Measurements from ENCODE around the gene LRRC8A. TPM values are rescaled to one million over a fixed set of nuclear protein-coding genes. Genes with fewer than 3 reads are reported as not detected.

The LRRC8A gene
- total and polyA plus RNA-seq, 5 donors = 22.5 to 49.8 (median 28.0) TPM

DNA sequence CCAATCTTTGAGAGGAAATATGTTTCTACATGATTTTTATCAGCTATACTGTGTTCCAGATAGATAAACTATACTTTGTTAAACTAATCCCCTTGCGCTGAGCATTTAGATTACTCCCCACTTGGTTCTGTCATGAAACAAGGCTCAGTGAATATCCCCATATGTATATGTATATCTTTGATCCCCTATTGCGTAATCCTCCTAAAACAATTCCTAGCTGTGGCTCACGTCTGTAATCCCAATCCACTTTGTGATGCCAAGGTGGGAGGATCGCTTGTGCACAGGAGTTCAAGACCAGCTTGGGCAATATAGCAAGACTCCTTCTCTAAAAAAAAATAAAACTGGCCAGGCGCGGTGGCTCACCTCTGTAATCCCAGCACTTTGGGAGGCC, 41.6 kb downstream of the LRRC8A start:
- peaks cover 2% of the 10 kb centered on the region for H3K4me1 ChIP-seq (ENCODE audit: control insufficient read depth, insufficient read depth, low read length)
- H3K27me3 ChIP-seq (ENCODE audit: control insufficient read depth, insufficient read depth) = no peaks in the 10 kb centered on the region
- H3K27ac ChIP-seq (ENCODE audit: low read length) = no peak overlapping the region
- H3K4me3 ChIP-seq (ENCODE audit: low read length) = no peak overlapping the region
- ATAC-seq = no peak
- WGBS = 92% methylated on average over 6 of the region's 6 CpGs
- H3K9me3 ChIP-seq (ENCODE audit: control insufficient read depth, low read length) = no peaks in the 10 kb centered on the region
- no peak for DNase-seq
- intact Hi-C loops (cut with DNase I) = loop anchor here in 3 of 4 donors (5.0 kb wide), 1 partner anchor 41 kb away; the partner anchor contains the start of genes KYAT1 (in 3 of the 3) and LRRC8A (in 3 of the 3)

- 31% methylated on average over 10 of the region's 10 CpGs for WGBS
- H3K4me3 ChIP-seq (ENCODE audit: low read length) = no peak overlapping the region
- no peaks in the 10 kb centered on the region for H3K27me3 ChIP-seq (ENCODE audit: control insufficient read depth, insufficient read depth)
- H3K9me3 ChIP-seq (ENCODE audit: control insufficient read depth, low read length) = no peaks in the 10 kb centered on the region
- DNase-seq (peak in 1 of 3 donors; percentile 73), ATAC-seq (peak; percentile 71 to 75)
- no peaks in the 10 kb centered on the region for H3K4me1 ChIP-seq (ENCODE audit: control insufficient read depth, insufficient read depth, low read length)
- intact Hi-C loops (cut with DNase I) = loop anchor here (2.0 to 5.0 kb wide), 2 partner anchors 65 to 66 kb away; no protein-coding TSS in a partner anchor
- H3K27ac ChIP-seq (ENCODE audit: low read length) = no peak overlapping the region
Observed at GRCh38 chr9:128927731-128928411, 45.9 kb downstream of the LRRC8A start.

DNA sequence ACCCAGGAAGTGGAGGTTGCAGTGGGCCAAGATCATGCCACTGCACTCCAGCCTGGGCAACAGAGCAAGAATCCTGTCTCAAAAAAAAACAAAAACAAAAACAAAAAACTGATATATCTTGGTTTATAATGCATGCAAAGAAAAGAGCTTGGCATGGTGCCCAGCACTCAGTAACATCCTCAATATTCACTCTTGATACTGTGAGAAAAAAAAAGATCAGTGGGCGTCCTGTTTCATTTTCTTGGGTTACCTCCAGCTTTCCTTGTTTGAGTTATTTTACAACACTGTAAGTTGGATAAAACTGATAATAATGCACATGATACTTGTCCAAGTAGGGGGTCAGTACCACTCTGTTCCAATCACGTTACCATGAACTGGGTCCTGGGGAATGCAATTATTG, 46.7 kb downstream of the LRRC8A start:
- 76% methylated on average over 2 of the region's 2 CpGs for WGBS
- H3K27ac ChIP-seq (ENCODE audit: low read length) = no peak overlapping the region
- ATAC-seq = no peak
- H3K9me3 ChIP-seq (ENCODE audit: control insufficient read depth, low read length) = no peaks in the 10 kb centered on the region
- intact Hi-C loops (cut with DNase I) = loop anchor here (2.0 to 5.0 kb wide), 2 partner anchors 66 kb away; no protein-coding TSS in a partner anchor
- no peak overlapping the region for H3K4me3 ChIP-seq (ENCODE audit: low read length)
- DNase-seq = peak in 1 of 3 donors; percentile 16
- H3K27me3 ChIP-seq (ENCODE audit: control insufficient read depth, insufficient read depth) = no peaks in the 10 kb centered on the region
- no peaks in the 10 kb centered on the region for H3K4me1 ChIP-seq (ENCODE audit: control insufficient read depth, insufficient read depth, low read length)

DNA sequence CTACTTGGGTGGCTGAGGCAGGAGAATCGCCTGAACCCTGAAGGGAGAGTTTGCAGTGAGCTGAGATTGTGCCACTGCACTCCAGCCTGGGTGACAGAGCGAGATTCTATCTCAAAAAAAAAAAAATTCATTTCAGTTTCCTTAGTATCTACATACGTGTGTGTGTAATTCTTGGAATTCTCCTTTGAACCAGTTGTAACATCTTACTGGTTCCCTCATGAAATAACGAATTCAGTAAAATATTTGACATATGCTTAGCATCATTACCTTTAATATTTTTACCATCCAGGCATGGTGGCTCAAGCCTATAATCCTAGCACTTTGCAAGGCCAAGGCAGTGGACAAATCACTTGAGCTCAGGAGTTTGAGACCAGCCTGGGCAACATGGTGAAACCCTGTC, 47.6 kb downstream of the LRRC8A start:
- no peaks in the 10 kb centered on the region for H3K27me3 ChIP-seq (ENCODE audit: control insufficient read depth, insufficient read depth)
- 92% methylated on average over 4 of the region's 4 CpGs for WGBS
- H3K4me3 ChIP-seq (ENCODE audit: low read length) = no peak overlapping the region
- H3K27ac ChIP-seq (ENCODE audit: low read length) = no peak overlapping the region
- ATAC-seq (no peak), DNase-seq (no peak)
- intact Hi-C loops (cut with DNase I) = loop anchor here (2.0 to 5.0 kb wide), 2 partner anchors 67 kb away; no protein-coding TSS in a partner anchor
- no peaks in the 10 kb centered on the region for H3K9me3 ChIP-seq (ENCODE audit: control insufficient read depth, low read length)
- no peaks in the 10 kb centered on the region for H3K4me1 ChIP-seq (ENCODE audit: control insufficient read depth, insufficient read depth, low read length)

DNA sequence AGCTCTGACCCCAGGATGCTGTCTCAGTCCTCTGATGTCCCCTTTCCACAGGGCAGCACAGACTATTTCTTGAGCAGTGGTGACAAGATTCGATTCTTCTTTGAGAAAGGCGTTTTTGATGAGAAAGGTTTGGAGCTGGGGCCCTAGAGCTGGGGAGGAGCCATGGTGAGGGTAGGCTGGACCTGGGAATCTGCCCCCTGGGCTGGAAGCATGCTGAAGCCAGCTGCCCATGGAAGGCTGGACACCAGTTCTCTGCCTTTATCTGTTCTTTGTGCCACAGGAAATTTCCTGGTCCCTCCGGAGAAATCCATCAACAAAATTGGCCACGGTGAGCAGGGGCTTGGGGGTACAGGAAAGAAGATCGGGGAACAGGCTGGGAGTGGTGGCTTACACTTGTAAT, 51.8 kb downstream of the LRRC8A start:
- DNase-seq = no peak
- H3K27me3 ChIP-seq (ENCODE audit: control insufficient read depth, insufficient read depth) = no peaks in the 10 kb centered on the region
- intact Hi-C loops (cut with DNase I) = no loop called here
- no peak overlapping the region for H3K27ac ChIP-seq (ENCODE audit: low read length)
- no peaks in the 10 kb centered on the region for H3K4me1 ChIP-seq (ENCODE audit: control insufficient read depth, insufficient read depth, low read length)
- WGBS = 83% methylated on average over 5 of the region's 5 CpGs
- H3K4me3 ChIP-seq (ENCODE audit: low read length) = no peak overlapping the region
- H3K9me3 ChIP-seq (ENCODE audit: control insufficient read depth, low read length) = no peaks in the 10 kb centered on the region
- no peak for ATAC-seq

DNA sequence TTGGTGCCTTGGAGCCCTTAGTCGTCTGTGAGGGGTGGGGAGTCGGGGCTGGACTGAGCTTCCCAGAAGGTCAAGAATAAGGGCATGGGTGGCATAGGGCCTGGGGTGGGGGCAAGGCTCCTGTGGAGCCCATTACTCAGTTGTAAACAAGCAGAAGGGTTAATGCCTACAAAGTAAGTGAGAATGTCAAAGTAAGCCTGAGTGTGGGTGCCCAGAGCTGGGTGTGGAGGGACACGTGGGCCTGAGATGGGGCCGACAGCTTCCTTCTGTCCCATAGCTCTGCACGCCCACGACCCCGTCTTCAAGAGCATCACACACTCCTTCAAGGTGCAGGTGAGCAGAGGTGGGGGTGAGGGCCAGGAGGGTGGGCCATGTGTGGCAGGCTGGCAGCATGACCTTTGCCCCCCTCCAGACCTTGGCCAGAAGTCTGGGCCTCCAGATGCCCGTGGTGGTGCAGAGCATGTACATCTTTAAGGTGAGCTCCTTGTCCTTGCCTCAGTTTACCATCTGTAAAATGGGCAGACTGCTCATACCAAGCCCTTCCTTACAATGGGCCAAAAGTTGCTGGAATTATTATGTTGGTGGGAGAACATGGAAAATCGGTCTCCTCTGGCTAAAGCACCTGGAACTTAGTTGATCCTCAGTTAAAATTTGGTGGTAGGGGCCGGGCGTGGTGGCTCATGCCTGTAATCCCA, 54.4 kb downstream of the LRRC8A start:
- no peak overlapping the region for H3K27ac ChIP-seq (ENCODE audit: low read length)
- WGBS = 88% methylated on average over 11 of the region's 11 CpGs
- H3K27me3 ChIP-seq (ENCODE audit: control insufficient read depth, insufficient read depth) = no peaks in the 10 kb centered on the region
- peak in 1 of 3 donors; percentile 18 for DNase-seq
- intact Hi-C loops (cut with DNase I) = no loop called here
- no peak overlapping the region for H3K4me3 ChIP-seq (ENCODE audit: low read length)
- no peak for ATAC-seq
- no peaks in the 10 kb centered on the region for H3K9me3 ChIP-seq (ENCODE audit: control insufficient read depth, low read length)
- no peaks in the 10 kb centered on the region for H3K4me1 ChIP-seq (ENCODE audit: control insufficient read depth, insufficient read depth, low read length)

DNA sequence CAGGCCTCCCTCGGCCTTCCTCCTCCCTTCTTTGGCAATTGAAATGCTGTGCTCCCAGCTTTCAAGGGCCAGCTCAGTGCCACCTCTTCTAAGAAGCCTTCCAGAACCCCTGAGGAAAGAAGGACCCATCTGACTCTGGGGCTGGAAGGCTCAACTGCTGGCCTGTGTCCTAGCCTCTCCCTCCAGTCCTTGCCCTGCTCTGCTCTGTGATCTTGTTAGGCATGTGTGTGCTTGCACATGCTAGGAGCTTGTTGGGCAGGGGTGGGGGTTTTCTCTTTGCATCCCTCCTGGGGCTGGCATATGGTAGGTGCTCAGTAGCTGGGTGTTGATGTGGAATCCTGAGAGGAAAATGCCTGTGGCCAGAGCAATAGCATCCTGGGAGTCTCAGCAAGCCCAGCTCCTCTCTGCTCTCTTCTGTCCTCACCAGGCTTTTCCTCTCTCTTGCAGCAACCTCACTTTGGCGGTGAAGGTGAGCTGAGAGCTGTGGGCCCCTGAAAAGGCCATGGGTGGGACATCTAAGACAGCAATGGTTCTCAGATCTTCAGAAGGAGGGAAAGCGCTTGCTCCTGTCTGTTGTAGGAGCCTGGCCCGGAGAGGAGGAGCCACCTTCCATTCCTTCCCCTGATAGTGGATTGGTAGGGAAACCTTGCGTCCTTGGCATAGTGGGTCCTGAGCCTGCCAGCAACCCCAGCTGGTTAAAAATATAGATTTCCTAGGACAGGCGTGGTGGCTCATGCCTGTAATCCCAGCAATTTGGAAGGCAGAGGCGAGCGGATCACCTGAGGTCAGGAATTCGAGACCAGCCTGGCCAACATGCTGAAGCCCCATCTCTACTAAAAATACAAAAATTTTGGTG, 55.6 kb downstream of the LRRC8A start:
- Histone ChIP-seq H3K4me1 (ENCODE audit: control insufficient read depth, insufficient read depth, low read length) (no peaks in the 10 kb centered on the region), H3K27ac (ENCODE audit: low read length) (no peak overlapping the region), H3K27me3 (ENCODE audit: control insufficient read depth, insufficient read depth) (no peaks in the 10 kb centered on the region), H3K9me3 (ENCODE audit: control insufficient read depth, low read length) (no peaks in the 10 kb centered on the region), H3K4me3 (ENCODE audit: low read length) (no peak overlapping the region)
- intact Hi-C loops (cut with DNase I) = no loop called here
- 93% methylated on average over 9 of the region's 9 CpGs for WGBS
- DNase-seq = no peak
- no peak for ATAC-seq

DNA sequence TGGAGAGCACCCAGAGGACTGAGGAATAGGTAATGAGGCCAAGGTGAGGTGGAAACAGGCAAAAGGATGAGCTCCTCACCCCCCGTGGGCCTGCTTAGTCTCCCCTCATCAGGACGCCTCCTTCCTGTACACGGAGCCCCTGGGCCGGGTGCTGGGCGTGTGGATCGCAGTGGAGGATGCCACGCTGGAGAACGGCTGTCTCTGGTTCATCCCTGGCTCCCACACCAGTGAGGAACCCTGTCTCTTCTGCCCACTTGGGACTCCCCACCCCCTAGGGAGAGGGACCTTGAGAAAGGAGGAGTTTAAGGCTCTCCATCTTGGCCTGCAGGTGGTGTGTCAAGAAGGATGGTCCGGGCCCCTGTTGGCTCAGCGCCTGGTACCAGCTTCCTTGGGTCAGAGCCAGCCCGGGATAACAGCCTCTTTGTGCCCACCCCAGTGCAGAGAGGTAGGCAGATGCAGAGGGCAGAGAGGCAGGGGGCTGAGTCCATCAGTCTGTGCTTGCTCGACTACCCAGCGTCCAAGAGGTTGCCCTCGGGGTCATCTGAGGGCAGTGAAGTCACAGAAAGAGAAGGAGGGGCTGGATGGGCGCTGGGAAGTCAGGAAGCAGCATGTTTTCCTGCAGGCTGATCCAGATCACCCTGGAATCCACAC, 58.5 kb downstream of the LRRC8A start:
- Histone ChIP-seq H3K4me3 (ENCODE audit: low read length) (no peak overlapping the region), H3K27ac (ENCODE audit: low read length) (no peak overlapping the region), H3K9me3 (ENCODE audit: control insufficient read depth, low read length) (no peaks in the 10 kb centered on the region), H3K27me3 (ENCODE audit: control insufficient read depth, insufficient read depth) (no peaks in the 10 kb centered on the region), H3K4me1 (ENCODE audit: control insufficient read depth, insufficient read depth, low read length) (no peaks in the 10 kb centered on the region)
- 59% methylated on average over 15 of the region's 15 CpGs for WGBS
- intact Hi-C loops (cut with DNase I) = no loop called here
- ATAC-seq (peak; percentile 28 to 45), DNase-seq (peak in 1 of 3 donors; percentile 73)

GRCh38 chr9:128940946-128941755, 59.2 kb downstream of the LRRC8A start:
- no peak overlapping the region for H3K27ac ChIP-seq (ENCODE audit: low read length)
- intact Hi-C loops (cut with DNase I) = no loop called here

More at GRCh38 chr9:128940946-128941755, 59.2 kb downstream of the LRRC8A start:
- 80% methylated on average over 12 of the region's 12 CpGs for WGBS
- H3K4me3 ChIP-seq (ENCODE audit: low read length) = no peak overlapping the region
- DNase-seq = no peak
- peaks cover under 1% of the 10 kb centered on the region for H3K4me1 ChIP-seq (ENCODE audit: control insufficient read depth, insufficient read depth, low read length)
- H3K27me3 ChIP-seq (ENCODE audit: control insufficient read depth, insufficient read depth) = no peaks in the 10 kb centered on the region
- H3K9me3 ChIP-seq (ENCODE audit: control insufficient read depth, low read length) = no peaks in the 10 kb centered on the region
- ATAC-seq = no peak

Data from right cardiac atrium (tissue), 5 donors.